Transverse colon (tissue), 4 donors: ENCODE measurements around the gene SPECC1.

ENCODE experiments used
- POLR2A ChIP-seq: fragments of 450-650 bp; IDR thresholded peaks from one replicate; pipeline ENCODE4 v1.6.1; 2016; ENCODE audit warnings: antibody characterized with exemption, mild to moderate bottlenecking, moderate library complexity
- POLR2AphosphoS5 ChIP-seq, 3 donors: sonication (generic); formaldehyde crosslinking; IDR thresholded peaks; one replicate each; pipeline ENCODE4 v1.6.1; 2016; ENCODE audit warnings: antibody characterized with exemption in 3 of 3
- TF ChIP-seq, protein P1 (sequence below), 5 experiments: fragments of 200-600 bp in 3 of 5; fragments of 450-650 bp in 2 of 5; sonication (generic) in 3 of 5; IDR thresholded peaks; 1 replicate in 2 of 5; 2 replicates in 3 of 5; pipeline ENCODE4 v1.5.1; 2016 to 2017; ENCODE audit warnings: antibody characterized with exemption in 5 of 5, inconsistent platforms in 3 of 5, mild to moderate bottlenecking in 2 of 5, moderate library complexity in 1 of 5

DNA sequence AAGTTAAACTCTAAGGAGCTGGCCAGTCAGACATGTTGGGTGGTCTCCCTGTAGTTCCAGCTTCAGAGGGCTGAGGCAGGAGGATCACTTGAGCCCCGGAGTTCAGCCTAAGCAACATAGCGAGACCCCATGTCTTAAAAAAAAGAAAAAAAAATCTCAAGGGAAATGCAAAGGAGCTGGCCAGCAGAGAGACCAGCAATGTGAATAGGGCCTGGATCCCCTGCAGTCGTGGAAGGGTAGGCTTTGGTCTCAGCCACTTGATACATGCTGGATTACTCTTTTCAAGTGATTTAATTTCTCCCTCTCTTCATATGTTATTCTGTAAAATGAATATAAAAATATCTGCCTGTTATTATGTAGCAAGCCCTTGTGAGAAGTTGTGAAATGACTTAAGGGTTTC, 207.7 kb downstream of the SPECC1 start:
- TF ChIP-seq POLR2A (no peak), POLR2AphosphoS5 (IDR thresholded peaks at IDR 0.05) (no peak)
- TF ChIP-seq, protein P1, sequence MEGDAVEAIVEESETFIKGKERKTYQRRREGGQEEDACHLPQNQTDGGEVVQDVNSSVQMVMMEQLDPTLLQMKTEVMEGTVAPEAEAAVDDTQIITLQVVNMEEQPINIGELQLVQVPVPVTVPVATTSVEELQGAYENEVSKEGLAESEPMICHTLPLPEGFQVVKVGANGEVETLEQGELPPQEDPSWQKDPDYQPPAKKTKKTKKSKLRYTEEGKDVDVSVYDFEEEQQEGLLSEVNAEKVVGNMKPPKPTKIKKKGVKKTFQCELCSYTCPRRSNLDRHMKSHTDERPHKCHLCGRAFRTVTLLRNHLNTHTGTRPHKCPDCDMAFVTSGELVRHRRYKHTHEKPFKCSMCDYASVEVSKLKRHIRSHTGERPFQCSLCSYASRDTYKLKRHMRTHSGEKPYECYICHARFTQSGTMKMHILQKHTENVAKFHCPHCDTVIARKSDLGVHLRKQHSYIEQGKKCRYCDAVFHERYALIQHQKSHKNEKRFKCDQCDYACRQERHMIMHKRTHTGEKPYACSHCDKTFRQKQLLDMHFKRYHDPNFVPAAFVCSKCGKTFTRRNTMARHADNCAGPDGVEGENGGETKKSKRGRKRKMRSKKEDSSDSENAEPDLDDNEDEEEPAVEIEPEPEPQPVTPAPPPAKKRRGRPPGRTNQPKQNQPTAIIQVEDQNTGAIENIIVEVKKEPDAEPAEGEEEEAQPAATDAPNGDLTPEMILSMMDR (IDR thresholded peaks at IDR 0.05) = no peak
